Measurements from ENCODE around the gene GPC6.

Gene GPC6

DNA sequence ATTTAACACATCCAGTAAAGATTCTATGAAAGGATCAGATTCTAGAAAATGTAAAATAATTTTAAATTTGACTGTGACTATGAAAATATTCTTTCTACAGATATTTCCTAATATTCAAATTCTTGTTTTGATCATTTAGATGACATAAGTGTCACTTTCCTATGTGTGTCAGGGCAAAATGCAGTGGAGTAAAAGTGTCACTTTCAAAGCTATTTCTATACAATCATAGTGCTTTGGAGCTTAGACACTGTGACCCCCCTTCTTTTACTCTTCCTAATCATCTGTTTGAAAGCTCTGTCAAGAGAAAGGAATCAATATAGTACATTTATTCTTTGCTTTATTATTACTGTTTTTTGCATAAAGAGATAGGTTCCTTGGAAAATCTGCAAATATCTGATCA, 760.9 kb downstream of the GPC6 start:
- Mint-ChIP-seq H3K27me3 (no peaks in the 10 kb centered on the region), H3K4me1 (no peaks in the 10 kb centered on the region), H3K27ac (no peak overlapping the region), H3K4me3 (no peak overlapping the region), H3K9me3 (peaks cover 8% of the 10 kb centered on the region), H3K36me3 (no peaks in the 10 kb centered on the region)
- no peak for ATAC-seq

DNA sequence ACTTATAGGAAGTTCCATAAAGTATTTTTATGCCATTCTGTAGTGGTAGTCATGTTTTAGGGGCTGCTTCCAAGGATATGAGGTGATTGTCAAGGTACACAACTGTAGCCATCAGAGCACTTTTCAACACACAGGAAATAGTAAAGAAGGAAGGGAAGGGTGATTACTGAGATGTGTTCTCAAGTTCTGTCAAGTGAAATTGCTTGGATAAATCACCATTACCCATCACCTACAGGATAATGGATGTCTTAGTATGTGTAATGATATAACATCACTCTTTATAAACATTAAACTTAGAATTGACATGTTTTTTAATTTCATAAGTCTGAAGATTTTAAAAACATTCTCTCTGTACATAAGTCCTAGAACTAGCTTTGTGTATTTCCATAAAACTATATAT, 765.0 kb downstream of the GPC6 start:
- Mint-ChIP-seq H3K4me3 (no peak overlapping the region), H3K4me1 (no peaks in the 10 kb centered on the region), H3K9me3 (peaks cover 8% of the 10 kb centered on the region), H3K27me3 (no peaks in the 10 kb centered on the region), H3K36me3 (no peaks in the 10 kb centered on the region), H3K27ac (no peak overlapping the region)
- ATAC-seq, result no peak

DNA sequence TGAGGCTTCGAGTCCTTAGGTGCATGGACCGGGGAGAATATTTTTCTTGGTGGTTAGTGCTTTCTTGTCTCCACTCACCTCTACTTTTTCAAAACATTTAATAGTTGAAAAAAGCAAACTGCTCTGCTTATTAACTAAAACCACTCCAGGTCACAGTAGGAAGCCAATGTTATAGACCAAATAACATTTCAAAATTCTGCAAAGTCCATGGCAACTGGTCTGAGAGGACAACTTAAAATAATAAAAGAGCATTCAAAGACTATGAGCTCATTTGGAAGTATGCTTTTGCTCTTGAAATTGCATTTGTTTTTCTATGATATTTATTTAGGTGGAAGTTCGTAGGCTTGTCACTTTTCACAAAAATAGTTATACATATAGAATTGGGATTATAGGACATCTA, 769.9 kb downstream of the GPC6 start:
- Mint-ChIP-seq H3K9me3 (peaks cover 3% of the 10 kb centered on the region), H3K27me3 (no peaks in the 10 kb centered on the region), H3K4me1 (no peaks in the 10 kb centered on the region), H3K4me3 (no peak overlapping the region), H3K27ac (no peak overlapping the region), H3K36me3 (no peaks in the 10 kb centered on the region)
- ATAC-seq, result no peak

DNA sequence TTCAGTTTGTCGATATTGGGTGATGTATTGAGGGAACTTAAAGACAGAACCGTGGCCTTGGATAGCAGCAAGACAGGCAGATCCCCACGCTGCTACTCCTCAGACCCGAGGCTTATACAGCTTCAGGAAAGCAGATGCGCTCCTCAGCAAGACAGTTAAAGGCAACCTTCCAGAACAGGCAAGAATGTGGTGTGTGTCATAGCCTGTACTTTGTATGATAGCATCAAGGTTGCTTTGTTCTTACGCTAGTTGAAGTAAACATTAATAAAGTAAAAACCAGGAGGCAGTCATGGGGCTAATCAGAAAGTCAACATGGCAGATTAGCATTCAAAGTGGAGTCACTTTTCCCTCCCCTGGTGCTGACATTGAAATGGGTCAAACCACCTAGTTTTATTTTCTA, 779.7 kb downstream of the GPC6 start:
- no peak overlapping the region for H3K4me3 Mint-ChIP-seq
- no peak overlapping the region for H3K27ac Mint-ChIP-seq
- no peaks in the 10 kb centered on the region for H3K4me1 Mint-ChIP-seq
- ATAC-seq, result no peak
- H3K36me3 Mint-ChIP-seq, result no peaks in the 10 kb centered on the region
- H3K27me3 Mint-ChIP-seq, result no peaks in the 10 kb centered on the region
- H3K9me3 Mint-ChIP-seq, result no peaks in the 10 kb centered on the region

DNA sequence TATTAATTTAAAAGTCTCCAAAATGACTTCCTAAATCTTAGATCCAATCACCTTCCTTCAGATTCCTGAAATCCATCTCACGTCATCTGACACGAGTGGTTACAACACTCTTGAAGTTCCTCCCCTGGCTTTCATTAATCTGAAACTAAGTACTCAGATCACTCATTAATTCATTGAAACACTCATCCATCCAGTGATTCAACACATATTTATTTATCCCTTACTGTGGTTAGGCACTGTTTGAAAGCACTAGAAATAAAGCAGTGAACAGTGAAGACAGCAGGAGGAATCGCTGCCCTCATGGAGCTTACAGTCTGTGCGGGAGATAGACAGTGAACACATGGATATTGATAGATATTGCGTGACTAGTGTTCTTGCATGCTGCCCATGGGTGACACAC, 780.5 kb downstream of the GPC6 start:
- Mint-ChIP-seq H3K27ac (no peak overlapping the region), H3K9me3 (no peaks in the 10 kb centered on the region), H3K4me3 (no peak overlapping the region), H3K27me3 (no peaks in the 10 kb centered on the region), H3K36me3 (no peaks in the 10 kb centered on the region), H3K4me1 (no peaks in the 10 kb centered on the region)
- ATAC-seq, result no peak

DNA sequence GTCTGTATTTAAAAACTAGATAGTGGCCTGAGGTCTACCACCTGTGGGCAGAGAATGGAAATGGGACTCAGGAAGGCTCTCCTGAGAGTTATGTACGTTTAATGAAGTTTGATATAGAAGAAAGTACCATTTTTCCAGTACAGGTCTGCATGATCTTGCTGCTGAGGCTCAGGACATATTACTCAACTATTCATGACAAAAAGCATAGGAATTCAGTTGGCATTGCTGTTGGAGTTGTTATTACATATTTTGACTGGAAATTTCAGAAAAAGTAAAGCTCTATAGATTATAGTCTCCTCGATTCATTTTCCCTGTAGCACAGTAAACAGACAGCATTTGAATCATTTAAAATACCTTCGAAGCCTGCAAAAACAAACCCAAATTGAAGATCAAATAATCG, 783.1 kb downstream of the GPC6 start:
- H3K9me3 Mint-ChIP-seq, result no peaks in the 10 kb centered on the region
- no peak overlapping the region for H3K27ac Mint-ChIP-seq
- H3K36me3 Mint-ChIP-seq, result no peaks in the 10 kb centered on the region

DNA sequence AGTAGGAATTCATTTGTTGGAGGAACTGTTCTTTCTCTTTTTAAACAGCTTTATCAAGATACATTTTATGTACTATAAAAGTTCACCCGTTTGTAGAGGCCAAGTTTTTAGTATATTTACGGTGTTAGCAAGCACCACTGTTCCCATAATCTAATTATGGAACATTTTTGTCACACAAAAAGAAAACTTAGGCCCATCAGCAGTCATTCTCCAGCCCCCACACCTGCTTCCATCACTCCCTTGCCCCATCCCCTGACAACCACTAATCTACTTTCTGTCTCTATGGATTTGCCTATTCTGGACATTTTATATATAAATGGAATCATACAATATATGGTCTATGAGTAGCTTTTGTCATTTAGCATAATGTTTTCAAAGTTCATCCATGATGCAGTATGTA, 787.9 kb downstream of the GPC6 start:
- H3K4me1 Mint-ChIP-seq, result no peaks in the 10 kb centered on the region
- no peak overlapping the region for H3K27ac Mint-ChIP-seq
- no peak for ATAC-seq
- H3K27me3 Mint-ChIP-seq, result no peaks in the 10 kb centered on the region
- H3K9me3 Mint-ChIP-seq, result peaks cover 11% of the 10 kb centered on the region
- H3K4me3 Mint-ChIP-seq, result no peak overlapping the region
- no peaks in the 10 kb centered on the region for H3K36me3 Mint-ChIP-seq

More for the DNA sequence above, 783.1 kb downstream of the GPC6 start:
- H3K27me3 Mint-ChIP-seq, result no peaks in the 10 kb centered on the region
- ATAC-seq, result no peak
- H3K4me1 Mint-ChIP-seq, result no peaks in the 10 kb centered on the region
- no peak overlapping the region for H3K4me3 Mint-ChIP-seq

- H3K4me1 Mint-ChIP-seq, result no peaks in the 10 kb centered on the region
- peaks cover 8% of the 10 kb centered on the region for H3K9me3 Mint-ChIP-seq
- H3K36me3 Mint-ChIP-seq, result no peaks in the 10 kb centered on the region
- ATAC-seq, result no peak
- H3K4me3 Mint-ChIP-seq, result no peak overlapping the region
- H3K27ac Mint-ChIP-seq, result no peak overlapping the region
- H3K27me3 Mint-ChIP-seq, result no peaks in the 10 kb centered on the region
These were observed 793.8 kb downstream of the GPC6 start for GRCh38 chr13:94020426-94020825.

DNA sequence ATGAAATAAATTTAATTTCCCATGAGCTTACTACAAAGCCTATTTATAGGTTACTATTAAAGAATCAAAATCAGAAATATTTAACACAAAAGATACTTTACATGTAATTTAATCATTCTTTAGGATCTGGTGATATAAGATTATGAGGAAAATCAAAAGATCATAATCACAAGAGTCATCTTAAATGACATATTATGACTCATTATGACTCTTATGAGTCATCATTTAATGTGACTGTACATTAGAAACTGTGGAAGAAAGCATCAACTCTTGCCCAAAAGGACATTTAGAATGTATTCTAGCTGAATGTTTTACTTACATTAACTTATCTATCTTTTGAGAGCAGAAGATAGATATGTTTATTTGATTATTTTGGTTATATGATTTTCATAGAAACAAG, 794.2 kb downstream of the GPC6 start:
- peaks cover 6% of the 10 kb centered on the region for H3K9me3 Mint-ChIP-seq
- H3K4me3 Mint-ChIP-seq, result no peak overlapping the region
- H3K27ac Mint-ChIP-seq, result no peak overlapping the region
- no peak for ATAC-seq
- no peaks in the 10 kb centered on the region for H3K4me1 Mint-ChIP-seq
- no peaks in the 10 kb centered on the region for H3K36me3 Mint-ChIP-seq
- H3K27me3 Mint-ChIP-seq, result no peaks in the 10 kb centered on the region

- Mint-ChIP-seq H3K9me3 (peaks cover 3% of the 10 kb centered on the region), H3K4me3 (no peak overlapping the region), H3K27me3 (no peaks in the 10 kb centered on the region), H3K36me3 (no peaks in the 10 kb centered on the region), H3K4me1 (no peaks in the 10 kb centered on the region), H3K27ac (no peak overlapping the region)
- no peak for ATAC-seq
These were observed 801.6 kb downstream of the GPC6 start for GRCh38 chr13:94028234-94028633.

GRCh38 chr13:94028650-94029049, 802.0 kb downstream of the GPC6 start:
- H3K4me1 Mint-ChIP-seq, result no peaks in the 10 kb centered on the region
- H3K4me3 Mint-ChIP-seq, result no peak overlapping the region
- no peaks in the 10 kb centered on the region for H3K27me3 Mint-ChIP-seq
- H3K36me3 Mint-ChIP-seq, result no peaks in the 10 kb centered on the region
- H3K9me3 Mint-ChIP-seq, result peaks cover 3% of the 10 kb centered on the region
- no peak for ATAC-seq
- no peak overlapping the region for H3K27ac Mint-ChIP-seq

DNA sequence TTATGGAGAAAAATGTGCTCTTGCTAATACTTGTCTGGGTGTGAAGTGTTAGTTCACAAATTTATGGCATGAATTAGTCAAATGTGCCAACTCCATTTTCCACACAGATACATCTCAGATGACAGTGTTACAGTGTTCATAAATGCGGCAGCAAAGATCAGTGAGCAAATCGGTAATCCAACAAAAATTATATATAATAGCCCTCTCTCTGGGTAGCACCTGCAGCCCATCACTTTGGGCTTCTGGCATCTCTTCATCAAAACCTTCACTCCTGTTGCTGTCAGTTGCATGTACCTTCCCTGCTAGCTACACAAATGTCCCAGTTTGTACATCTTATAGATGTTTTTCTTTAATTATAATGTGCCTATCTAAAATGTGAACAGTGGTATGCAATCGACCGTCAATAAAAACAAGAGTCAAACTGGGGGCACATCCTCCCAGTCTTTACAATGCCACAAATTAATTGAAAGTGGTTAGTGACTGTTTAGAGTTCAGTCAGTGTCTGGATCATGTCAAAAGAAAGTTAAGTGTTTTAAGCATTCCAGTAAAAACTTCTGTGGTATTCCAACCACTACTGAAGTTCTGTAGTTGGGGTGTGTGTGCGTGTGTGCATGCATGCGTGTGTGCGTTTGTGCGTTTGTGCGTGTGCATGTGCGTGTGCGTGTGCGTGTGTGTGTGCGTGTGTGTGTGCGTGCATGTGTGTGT, 804.0 kb downstream of the GPC6 start:
- Mint-ChIP-seq H3K36me3 (no peaks in the 10 kb centered on the region), H3K27me3 (no peaks in the 10 kb centered on the region), H3K27ac (no peak overlapping the region), H3K4me1 (no peaks in the 10 kb centered on the region), H3K4me3 (no peak overlapping the region), H3K9me3 (peaks cover 3% of the 10 kb centered on the region)
- ATAC-seq, result no peak

- H3K27ac Mint-ChIP-seq, result no peak overlapping the region
These were observed 805.0 kb downstream of the GPC6 start for GRCh38 chr13:94031609-94032008.

GRCh38 chr13:94033098-94033497, 806.5 kb downstream of the GPC6 start:
- H3K36me3 Mint-ChIP-seq, result no peaks in the 10 kb centered on the region
- H3K27ac Mint-ChIP-seq, result no peak overlapping the region
- ATAC-seq, result no peak
- no peak overlapping the region for H3K4me3 Mint-ChIP-seq
- H3K9me3 Mint-ChIP-seq, result peaks cover 3% of the 10 kb centered on the region
- H3K27me3 Mint-ChIP-seq, result no peaks in the 10 kb centered on the region
- no peaks in the 10 kb centered on the region for H3K4me1 Mint-ChIP-seq

More at GRCh38 chr13:94031609-94032008, 805.0 kb downstream of the GPC6 start:
- no peaks in the 10 kb centered on the region for H3K36me3 Mint-ChIP-seq
- no peaks in the 10 kb centered on the region for H3K27me3 Mint-ChIP-seq
- H3K4me3 Mint-ChIP-seq, result no peak overlapping the region
- H3K4me1 Mint-ChIP-seq, result no peaks in the 10 kb centered on the region
- ATAC-seq, result no peak
- peaks cover 3% of the 10 kb centered on the region for H3K9me3 Mint-ChIP-seq

- Mint-ChIP-seq H3K36me3 (no peaks in the 10 kb centered on the region), H3K27ac (no peak overlapping the region), H3K9me3 (peaks cover 3% of the 10 kb centered on the region), H3K4me3 (no peak overlapping the region), H3K4me1 (no peaks in the 10 kb centered on the region), H3K27me3 (no peaks in the 10 kb centered on the region)
- ATAC-seq, result no peak
These were observed 807.4 kb downstream of the GPC6 start for GRCh38 chr13:94033830-94034642.

- ATAC-seq, result no peak
- Mint-ChIP-seq H3K36me3 (no peaks in the 10 kb centered on the region), H3K4me1 (no peaks in the 10 kb centered on the region), H3K9me3 (no peaks in the 10 kb centered on the region), H3K27ac (no peak overlapping the region), H3K4me3 (no peak overlapping the region), H3K27me3 (no peaks in the 10 kb centered on the region)
These were observed 823.4 kb downstream of the GPC6 start for GRCh38 chr13:94050039-94050438.
